SW 1271 (cell line): ENCODE results near the gene PFN4.
"Not testable (repeated sequence)": the region's sequence is repeated elsewhere in the genome, so short reads cannot be mapped to it uniquely, and the experiment has no call there.

Experiments used
- DNase-seq, 2 experiments: peaks; one replicate each; lab custom pipeline; 2025; lab: John Stamatoyannopoulos, UW

Gene PFN4

DNA sequence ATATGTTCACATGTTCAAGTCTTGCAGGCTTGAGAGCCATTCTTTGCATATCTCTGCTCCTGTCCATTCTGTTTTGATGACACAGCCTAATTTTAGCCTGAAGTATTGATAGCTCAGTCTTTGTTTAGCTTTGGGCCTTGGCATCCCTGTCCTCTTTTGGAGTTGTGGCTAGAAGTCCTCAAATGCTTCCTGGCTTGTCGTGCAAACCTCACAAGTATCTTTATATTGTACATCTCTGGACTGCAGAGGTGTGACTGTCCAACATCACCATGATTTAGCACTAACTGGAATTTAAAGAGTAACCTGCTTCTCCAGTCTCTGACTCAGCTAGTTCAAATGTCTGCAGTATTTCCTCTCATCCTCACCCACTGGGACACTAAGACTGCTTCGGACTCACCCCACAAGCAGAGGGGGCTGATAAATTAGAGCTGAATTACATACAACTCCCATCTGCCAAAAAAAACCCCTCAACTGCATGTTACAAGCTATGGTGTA, 11.7 kb downstream of the PFN4 start:
- DNase-seq, result no peak

DNA sequence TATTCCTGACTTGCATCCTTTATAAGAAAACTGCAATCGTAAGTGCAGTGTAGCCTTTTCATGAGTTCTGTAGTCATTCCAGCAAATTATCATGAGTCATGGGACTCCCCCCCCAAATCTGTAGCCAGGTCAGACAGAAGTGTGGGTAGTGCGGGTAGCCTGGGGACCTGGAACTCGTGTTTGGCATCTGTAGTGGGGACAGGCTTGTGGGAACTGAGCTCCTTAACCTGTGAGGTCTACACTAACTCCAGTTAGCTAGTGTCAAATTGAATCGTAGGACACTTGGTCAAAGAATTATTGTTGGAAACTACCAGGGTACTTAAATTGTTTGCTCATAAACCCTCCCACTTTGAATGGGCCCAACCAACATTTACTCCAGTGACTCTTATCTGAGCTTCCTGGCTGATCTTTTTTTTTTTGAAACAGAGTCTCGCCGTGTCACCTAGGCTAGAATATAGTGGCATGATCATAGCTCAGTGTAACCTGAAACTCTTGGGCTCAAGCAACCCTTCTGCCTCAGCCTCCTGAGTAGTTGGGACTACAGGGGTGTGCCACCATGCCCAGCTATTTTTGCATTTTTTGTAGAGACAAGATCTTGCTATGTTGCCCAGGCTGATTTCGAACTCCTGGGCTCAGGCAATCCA, 12.4 kb downstream of the PFN4 start:
- DNase-seq, result no peak

DNA sequence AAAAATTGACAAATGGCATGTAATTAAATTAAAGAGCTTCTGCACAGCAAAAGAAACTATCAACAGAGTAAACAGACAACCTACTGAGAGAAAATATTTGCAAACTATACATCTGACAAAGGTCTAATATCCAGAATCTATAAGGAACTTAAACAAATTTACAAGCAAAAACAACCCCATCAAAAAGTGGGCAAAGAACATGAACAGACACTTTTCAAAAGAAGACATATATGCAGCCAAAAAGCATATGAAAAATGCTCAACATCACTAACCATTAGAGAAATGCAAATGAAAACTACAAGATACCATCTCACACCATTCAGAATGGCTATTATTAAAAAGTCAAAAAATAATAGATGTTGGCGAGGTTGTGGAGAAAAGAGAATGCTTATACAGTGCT, 13.7 kb downstream of the PFN4 start:
- DNase-seq, result not testable (repeated sequence)

DNA sequence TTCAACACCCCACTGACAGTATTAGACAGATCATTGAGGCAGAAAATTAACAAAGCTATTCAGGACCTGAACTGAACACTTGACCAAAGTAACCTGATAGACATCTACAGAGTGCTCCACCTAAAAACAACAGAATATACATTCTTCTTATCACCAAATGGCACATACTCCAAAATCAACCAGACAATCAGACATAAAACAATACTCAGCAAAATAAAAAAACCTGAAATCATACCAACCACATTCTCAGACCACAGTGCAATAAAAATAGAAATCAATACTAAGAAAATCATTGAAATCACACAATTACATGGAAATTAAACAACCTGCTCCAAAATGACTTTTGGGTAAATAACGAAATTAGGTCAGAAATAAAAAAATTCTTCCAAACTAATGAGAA, 15.8 kb downstream of the PFN4 start:
- no peak for DNase-seq

DNA sequence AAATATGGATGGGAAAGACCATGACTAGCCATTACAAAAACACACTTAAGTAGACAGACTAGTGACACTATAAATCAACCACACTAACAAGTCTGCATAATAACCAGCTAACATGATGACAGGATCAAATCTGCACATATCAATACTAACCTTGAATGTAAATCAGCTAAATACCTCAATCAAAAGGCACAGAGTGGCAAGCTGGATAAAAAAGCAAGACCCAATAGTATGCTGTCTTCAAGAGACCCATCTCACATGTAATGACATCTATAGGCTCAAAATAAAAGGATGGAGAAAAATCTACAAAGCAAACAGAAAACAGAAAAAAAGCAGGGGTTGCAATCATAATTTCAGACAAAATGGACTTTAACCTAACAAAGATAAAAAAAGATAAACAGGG, 16.3 kb downstream of the PFN4 start:
- DNase-seq, result no peak

DNA sequence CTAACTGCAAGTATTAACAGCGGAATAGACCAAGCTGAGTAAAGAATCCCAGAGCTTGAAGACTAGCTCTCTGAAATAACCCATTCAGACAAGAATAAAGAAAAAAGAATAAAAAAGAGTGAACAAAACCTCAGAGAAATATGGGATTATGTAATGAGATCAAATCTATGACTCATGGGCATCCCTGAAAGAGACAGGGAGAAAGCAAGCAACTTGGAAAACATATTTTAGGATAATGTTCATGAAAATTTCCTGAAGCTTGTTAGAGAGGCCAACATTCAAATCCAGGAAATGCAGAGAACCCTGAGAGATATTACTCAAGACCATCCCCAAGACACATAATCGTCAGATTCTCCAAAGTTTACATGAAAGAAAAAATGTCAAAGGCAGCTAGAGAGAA, 17.3 kb downstream of the PFN4 start:
- no peak for DNase-seq

DNA sequence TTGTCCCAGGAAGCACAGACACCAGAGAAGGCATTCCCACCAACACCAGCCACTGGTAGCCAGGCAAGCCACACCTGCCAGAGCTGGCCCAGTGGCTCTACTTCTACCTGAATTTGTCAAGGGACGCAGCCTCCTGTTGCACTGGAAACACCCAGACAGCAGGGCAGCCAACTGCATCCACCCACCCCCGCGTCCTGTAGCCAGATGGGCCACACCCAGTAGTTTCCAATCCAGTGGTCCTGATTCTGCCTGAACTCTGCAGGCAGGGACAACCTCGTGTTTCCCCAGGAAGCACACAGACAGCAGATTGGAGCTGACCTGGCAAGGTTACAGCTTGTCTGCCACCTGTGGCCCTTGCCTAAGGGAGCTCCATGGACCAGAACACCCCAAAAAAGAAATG, 18.2 kb downstream of the PFN4 start:
- no peak for DNase-seq

DNA sequence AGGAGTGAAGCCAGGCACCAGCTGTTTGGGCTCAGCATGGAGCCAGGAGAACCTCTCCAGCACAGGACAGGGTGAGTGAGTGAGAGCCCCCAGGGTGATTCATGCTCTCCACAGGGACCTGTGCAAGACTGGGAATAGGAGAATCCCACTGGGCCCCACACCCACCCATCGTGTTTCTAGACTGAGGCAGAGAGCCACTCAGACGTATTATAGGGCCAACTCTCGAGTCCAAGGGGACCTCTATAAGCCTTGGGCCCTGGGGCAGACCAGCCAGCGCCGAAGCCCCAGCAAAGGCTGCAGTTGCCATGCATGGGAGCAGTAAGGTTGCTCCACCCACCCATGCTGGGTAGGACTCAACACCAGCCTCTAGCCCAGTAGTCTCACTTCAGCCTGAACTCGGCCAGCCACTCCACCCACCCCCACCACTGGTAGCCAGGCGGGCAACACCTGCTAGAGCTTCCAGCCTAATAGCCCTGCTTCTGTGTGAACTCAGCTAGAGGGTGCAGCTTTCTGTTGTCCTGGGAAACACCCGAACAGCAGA, 19.0 kb downstream of the PFN4 start:
- DNase-seq, result no peak

DNA sequence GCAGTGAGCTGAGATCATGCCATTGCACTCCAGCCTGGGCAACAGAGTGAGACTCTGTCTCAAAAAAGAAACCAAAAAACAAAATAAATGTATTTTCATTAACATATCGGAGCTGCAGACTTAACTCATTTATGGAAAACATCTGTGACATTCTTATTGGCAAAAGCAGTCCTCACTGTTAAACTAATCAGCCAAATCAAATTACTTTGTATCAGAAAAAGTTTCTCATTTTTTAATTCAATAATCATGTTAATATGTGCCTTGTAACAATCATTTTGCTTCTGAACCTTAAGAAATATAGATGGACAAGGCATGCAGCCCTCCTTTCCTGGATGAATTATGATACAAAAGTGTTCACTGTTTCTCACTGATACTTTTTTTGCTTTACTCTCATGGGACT, 20.5 kb downstream of the PFN4 start:
- DNase-seq, result no peak

DNA sequence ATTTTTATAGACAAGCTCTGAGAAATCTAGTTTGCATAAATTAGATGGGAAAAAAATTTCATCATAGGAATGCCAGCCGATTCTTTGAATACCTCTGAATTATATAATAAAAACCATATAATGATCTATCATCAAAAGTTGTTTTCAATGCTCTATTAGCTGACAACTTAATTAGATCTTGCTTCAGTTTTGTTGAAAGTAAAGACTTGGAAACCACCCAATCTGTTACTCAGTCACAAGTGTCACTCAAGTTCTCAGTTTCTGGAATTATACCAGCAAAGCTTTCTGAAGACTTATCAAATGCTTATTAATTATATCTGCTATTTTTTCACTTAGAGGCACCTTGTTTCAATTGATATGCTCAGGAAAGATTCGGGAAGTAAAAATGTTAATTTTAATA, 21.1 kb downstream of the PFN4 start:
- DNase-seq, result no peak

DNA sequence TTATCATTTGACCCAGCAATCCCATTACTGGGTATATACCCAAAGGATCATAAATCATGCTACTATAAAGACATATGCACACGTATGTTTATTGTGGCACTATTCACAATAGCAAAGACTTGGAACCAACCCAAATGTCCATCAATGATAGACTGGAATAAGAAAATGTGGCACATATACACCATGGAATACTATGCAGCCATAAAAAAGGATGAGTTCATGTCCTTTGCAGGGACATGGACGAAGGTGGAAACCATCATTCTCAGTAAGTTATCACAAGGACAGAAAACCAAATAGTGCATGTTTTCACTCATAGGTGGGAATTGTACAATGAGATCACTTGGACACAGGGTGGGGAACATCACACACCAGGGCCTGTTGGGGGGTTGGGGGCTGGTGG, 22.4 kb downstream of the PFN4 start:
- not testable (repeated sequence) for DNase-seq

DNA sequence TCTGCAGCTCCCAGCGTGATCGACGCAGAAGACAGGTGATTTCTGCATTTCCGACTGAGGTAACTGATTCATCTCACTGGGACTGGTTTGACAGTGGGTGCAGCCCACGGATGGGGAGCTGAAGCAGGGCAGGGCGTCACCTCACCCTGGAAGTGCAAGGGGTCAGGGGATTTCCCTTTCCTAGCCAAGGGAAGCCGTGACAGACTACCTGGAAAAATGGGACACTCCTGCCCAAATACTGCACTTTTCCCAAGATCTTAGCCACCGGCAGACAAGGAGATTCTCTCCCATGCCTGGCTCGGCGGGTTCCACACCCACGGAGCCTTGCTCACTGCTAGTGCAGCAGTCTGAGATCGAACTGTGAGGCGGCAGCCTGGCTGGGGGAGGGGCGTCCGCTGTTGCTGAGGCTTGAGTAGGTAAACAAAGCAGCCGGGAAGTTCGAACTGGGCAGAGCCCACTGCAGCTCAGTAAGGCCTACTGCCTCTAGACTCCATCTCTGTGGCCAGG, 27.9 kb downstream of the PFN4 start:
- DNase-seq, result not testable (repeated sequence)

DNA sequence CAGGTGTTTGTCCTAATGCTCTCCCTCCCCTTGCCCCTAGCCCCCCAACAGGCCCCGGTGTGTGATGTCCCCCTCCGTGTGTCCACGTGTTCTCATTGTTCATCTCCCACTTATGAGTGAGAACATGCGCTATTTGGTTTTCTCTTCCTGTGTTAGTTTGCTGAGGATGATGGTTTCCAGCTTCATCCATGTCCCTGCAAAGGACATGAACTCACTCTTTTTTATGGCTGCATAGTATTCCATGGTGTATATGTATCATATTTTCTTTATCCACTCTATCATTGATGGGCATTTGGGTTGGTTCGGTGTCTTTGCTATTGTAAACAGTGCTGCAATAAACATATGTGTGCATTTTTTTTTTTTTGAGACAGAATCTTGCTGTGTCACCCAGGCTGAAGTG, 29.9 kb downstream of the PFN4 start:
- DNase-seq, result not testable (repeated sequence)

DNA sequence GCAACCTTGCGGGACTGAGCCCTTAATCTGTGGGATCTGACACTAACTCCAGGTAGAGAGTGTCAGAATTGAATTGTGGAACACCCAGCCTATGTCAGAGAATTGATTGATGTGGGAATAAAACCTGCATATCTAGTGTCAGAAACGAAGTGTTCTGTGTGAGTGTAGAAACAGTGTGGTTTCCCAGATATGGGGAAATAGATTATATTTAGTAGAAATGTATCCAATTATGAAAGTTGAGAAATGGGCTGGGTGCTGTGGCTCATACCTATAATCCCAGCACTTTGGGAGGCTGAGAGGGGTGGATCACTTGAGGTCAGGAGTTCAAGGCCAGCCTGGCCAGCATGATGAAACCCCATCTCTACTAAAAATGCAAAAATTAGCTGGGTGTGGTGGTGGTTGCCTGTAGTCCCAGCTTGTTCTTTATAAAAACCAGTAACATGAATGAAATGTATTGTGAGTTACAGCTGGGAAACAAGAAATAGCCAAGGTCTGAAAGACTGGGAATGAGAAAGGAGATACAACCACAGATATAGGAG, 34.2 kb downstream of the PFN4 start:
- DNase-seq, result no peak

DNA sequence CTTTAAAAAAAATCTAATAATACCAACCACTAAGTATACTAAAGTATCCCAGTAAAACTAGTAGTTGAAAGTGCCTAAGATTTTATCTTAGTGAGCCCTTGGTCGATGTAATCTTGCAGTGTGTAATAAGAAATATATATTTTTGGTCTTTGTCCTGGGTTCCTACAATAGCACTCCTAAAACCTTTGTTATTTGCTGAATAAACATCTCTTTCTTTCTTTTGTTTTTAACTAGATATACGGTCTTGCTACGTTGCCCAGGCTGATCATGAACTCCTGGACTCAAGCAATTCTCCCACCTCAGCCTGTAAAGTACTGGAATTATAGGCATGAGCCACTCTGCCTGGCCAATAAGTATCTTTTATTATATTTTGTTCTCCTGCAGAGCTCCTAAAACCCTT, 36.1 kb downstream of the PFN4 start:
- DNase-seq, result no peak

DNA sequence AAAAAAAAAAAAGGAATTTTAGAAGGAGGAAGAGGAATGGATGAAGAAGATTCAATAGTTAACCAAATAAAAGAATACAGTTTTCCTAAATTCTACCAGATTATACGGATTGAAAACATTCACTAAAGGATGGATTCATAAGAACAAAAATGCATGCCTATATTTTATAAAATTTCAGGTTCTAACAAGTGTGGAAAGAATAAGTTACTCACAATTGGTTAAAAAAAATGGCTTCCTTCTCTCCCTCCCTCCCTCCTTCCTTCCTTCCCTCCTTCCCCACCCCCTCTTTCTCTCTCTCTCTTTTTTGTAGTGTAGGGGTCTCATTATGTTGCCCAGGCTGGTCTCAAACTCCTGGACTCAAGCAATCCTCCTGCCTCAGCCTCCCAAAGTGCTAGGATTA, 36.9 kb downstream of the PFN4 start:
- no peak for DNase-seq

DNA sequence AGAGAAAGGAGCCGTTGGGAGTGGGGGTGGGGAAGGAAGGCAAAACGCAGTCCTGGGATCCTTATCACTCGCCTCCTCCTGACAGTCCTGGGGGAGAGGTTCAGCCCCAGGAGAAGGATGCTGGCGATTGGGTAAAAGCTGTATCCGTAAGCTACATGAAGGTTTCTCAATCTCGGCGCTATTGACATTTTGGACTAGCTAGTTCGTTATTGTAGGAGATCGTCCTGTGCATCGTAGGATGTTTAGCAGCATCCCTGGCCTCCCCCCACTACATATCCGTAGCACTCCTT, 38.0 kb downstream of the PFN4 start:
- DNase-seq, result no peak

DNA sequence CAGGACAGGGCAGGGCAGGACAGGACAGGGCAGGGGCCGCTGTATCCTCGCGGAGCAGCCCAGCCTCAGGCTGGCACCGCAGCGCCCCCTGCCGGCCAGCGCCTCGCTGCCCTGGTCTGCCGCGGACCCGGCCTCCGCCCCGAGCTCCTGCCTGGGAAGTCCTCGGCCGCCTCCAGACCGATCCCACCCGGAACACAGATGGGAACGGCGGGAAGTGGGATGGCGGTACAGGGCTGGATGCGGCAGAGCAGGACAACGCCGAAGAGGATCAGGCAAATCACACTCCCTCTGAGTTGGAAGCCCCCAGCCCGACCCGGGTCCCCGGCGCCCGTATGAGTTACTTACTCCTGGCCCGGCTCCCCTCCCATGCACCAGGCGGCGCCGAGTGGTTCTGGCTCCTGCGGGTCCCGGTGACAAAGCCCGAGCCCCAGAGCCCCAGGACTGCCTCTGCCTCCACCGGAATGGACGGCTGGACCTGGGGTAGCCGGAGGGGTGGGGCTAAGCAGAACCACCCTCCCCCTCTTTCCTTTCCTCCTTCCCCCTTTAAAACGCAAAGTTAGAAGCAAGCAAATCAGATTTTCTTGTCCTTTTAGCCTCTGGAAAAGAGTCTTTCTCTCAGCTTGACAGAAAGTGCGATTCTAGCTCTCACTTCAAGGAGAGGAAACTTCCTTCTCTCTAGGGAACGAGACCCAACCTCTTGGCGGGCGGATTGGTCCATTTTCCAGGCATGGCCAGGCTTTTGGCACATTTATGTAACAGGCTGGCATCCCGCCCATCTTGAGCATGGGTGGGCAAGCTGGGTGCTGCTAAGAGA, 38.5 kb downstream of the PFN4 start, which contains the start of gene TP53I3:
TSS of gene TP53I3 (minus strand) at position 449 of the 814 bp plus-strand sequence. CDS start 508 bp downstream, outside the sequence.
- peak; percentile 94 to 95 for DNase-seq

DNA sequence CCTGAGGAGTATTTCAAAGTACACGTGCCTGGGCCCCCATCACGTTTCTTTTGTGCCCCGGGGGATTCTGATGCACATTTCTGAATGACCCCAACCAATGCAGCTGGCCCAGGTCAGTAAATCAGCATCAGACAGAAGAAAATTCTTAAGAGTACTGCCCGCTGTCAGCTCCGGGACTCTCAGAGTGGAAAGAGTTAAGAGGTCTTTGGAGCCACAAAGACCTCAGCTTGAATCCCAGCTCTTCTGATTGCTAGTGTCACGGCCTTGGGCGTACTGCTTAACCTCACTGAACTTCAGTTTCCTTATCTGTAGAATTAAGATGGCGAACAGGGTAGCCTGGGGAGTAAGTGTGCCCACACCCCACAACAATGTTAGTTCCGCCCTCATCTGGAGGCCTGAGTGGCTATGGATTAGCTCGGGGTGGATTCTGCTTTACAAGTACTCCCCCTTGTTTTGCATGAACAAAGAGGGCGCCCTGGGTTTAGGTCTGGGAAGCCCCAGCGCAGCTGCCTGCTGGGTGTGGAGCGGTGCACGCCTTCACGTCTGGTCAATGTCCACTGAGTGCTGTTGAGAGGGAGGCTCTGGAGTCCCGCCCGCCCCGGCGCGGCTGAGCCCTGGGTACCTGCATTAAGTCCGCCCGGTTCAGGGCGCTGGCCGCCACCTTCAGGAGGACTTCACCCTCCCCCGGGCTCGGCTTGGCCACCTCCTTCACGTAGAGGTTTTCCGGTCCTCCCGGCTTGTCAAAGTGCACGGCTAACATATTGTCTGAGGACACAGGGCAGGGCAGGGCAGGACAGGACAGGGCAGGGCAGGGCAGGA, 39.4 kb downstream of the PFN4 start:
- peak; percentile 90 to 95 for DNase-seq

DNA sequence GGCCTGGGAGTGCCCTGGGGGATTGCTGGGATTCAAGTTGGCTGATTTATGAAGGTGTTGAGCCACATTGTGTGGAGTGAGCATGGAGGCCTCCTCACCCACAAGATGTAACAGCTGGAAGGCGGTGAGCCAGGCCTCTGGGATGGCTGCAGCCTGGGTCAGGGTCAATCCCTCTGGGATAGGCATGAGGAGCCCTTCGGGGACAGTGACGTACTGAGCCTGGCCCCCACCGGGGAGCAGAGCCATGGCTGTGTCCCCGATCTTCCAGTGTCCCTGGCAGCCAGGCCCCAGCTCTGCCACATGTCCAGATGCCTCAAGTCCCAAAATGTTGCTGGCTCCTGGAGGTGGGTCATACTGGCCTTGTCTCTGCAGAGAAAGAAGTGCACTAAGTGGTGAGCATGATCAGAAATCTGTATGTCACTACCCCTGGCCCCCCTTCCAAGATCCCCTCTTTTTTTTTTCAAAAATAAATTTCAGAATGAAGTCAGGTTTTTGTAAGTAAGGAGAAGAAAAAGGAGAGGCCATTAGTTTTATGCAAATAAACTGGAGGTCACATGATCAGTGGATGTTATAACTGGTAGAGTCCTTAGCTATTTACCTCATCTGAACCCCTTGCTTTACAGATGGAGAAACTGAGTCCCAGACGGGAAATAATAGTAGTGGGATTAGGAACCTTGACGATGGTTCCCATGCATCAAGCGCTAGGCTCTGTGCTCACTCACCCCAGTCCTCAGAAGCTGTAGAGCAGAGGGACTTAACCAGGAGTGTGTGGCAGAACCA, 40.2 kb downstream of the PFN4 start:
- DNase-seq, result no peak

DNA sequence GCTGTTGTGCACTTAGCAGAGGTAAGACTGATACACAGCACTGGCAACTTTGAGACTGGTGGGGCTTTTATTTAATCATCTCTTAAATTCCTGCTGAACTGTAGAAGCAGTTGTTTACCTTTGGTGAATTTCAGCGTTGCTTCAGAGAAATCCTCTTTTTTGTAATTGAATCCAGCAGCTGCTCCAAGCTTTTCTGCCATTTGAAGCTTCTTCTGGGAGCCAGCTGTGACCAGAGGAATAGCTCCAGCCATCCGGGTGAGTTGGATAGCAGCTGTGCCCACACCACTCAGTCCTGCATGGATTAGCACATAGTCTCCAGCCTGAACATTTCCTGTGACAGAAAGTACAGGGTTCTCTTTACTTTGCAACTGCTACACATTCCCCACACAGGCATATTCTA, 42.4 kb downstream of the PFN4 start:
- DNase-seq, result no peak
